Stomach (tissue), 9 donors: ENCODE results near the gene MOK. TPM values are rescaled to one million over a fixed set of nuclear protein-coding genes. Genes with fewer than 3 reads are reported as not detected.
A peak's percentile ranks its signal among the peaks of the same experiment; 100 is the strongest.

ENCODE experiments used
- DNase-seq, 2 donors: peaks; one replicate each; pipeline versions ENCODE4 v3.0.0 to v3.0.0-alpha.2; 2013 to 2019
- H3K27ac ChIP-seq, 5 donors: fragments of 200-600 bp in 4 of 5; sonication (generic) in 4 of 5; one replicate each; pipeline ENCODE4 v1.5.1; 2013 to 2019; ENCODE audit warnings: mild to moderate bottlenecking in 1 of 5, moderate library complexity in 1 of 5
- H3K27me3 ChIP-seq, 3 donors: fragments of 200-600 bp; sonication (generic); one replicate each; pipeline ENCODE4 v1.5.1; 2017 to 2019; ENCODE audit warnings: mixed run types in 1 of 3
- H3K36me3 ChIP-seq, 4 donors: fragments of 200-600 bp; sonication (generic); 1 replicate in 3 of 4; 2 replicates in 1 of 4; pipeline ENCODE4 v1.5.1; 2016 to 2019
- H3K4me1 ChIP-seq, 4 donors: fragments of 200-600 bp; sonication (generic); one replicate each; pipeline ENCODE4 v1.5.1; 2016 to 2019
- H3K4me3 ChIP-seq, 4 donors: fragments of 200-600 bp; sonication (generic) in 3 of 4; one replicate each; pipeline ENCODE4 v1.5.1; 2016 to 2019; ENCODE audit warnings: mild to moderate bottlenecking in 1 of 4
- H3K9me3 ChIP-seq, 4 donors: fragments of 200-600 bp; sonication (generic); one replicate each; pipeline ENCODE4 v1.5.1; 2016 to 2019
- CTCF ChIP-seq, 7 experiments: fragments of 450-650 bp in 4 of 7; fragments of 200-600 bp in 3 of 7; sonication (generic) in 3 of 7; IDR thresholded peaks; one replicate each; pipeline ENCODE4 v1.5.1; 2016 to 2019; ENCODE audit warnings: antibody characterized with exemption in 7 of 7, control low read depth in 2 of 7, mild to moderate bottlenecking in 1 of 7
- EP300 ChIP-seq: sonication (generic); formaldehyde crosslinking; IDR thresholded peaks from one replicate; pipeline ENCODE4 v1.6.1; 2017; ENCODE audit warnings: antibody characterized with exemption
- POLR2A ChIP-seq, 4 donors: fragments of 450-650 bp; IDR thresholded peaks; one replicate each; pipeline ENCODE4 v1.6.1; 2016; ENCODE audit warnings: antibody characterized with exemption in 4 of 4, control low read depth in 2 of 4, mild to moderate bottlenecking in 1 of 4, moderate library complexity in 1 of 4
- POLR2AphosphoS5 ChIP-seq, 3 donors: sonication (generic); formaldehyde crosslinking; IDR thresholded peaks; one replicate each; pipeline ENCODE4 v1.6.1; 2016; ENCODE audit warnings: antibody characterized with exemption in 3 of 3
- WGBS, 5 donors: extraction: QIAGEN DNeasy Blood & Tissue Kit in 3 of 5; methylation state at CpG; one replicate each; pipeline versions ENCODE4 v1.1.5 to v1.1.7; 2013 to 2018; 5-methylcytosine and 5-hydroxymethylcytosine counted together
- intact Hi-C: fragments of 100-400 bp; cut with DNase I; formaldehyde crosslinking; loops from one replicate; pipeline ENCODE4 v1.15.1; 2023; ENCODE audit warnings: low total_unique reads
- polyA plus RNA-seq, 3 donors: library from polyadenylated mRNA; stranded (reverse); fragments of 200-250 nt; gene quantifications; one replicate each; pipeline ENCODE4 v1.2.3, GENCODE V29; 2013
- total RNA-seq, 5 donors: library from RNA; depleted of rRNA; stranded (reverse); fragments of >200 nt; gene quantifications; one replicate each; pipeline versions ENCODE4 v1.1.0 to v1.2.3, GENCODE V29; 2014 to 2016
- donor health status: healthy with polysubstance abuse.
- donor health status: Bipolar disorder and iron deficiency.
- donor health status: healthy.

The MOK gene
- total and polyA plus RNA-seq, 8 donors, result 4.2 to 46.9 (median 12.6) TPM

- Histone ChIP-seq H3K4me1 (peaks cover 36 to 87% (median 59%) of the 10 kb centered on the region in 4 donors), H3K27ac (peak overlapping the region in 1 of 5 donors; percentile 2), H3K27me3 (no peaks in the 10 kb centered on the region), H3K36me3 (no peaks in the 10 kb centered on the region), H3K4me3 (no peak overlapping the region), H3K9me3 (no peaks in the 10 kb centered on the region)
- TF ChIP-seq CTCF (IDR thresholded peaks at IDR 0.05), result no peak
- no peak for TF ChIP-seq POLR2AphosphoS5 (IDR thresholded peaks at IDR 0.05)
- no peak for TF ChIP-seq POLR2A (IDR thresholded peaks at IDR 0.05)
- no peak for TF ChIP-seq EP300
- WGBS, 5 donors, result 85 to 91% (median 89%) methylated on average over 14 of the region's 14 CpGs
- intact Hi-C loops, result no loop called here
- no peak for DNase-seq
Observed at GRCh38 chr14:102184316-102185035, 120.5 kb downstream of the MOK start.

GRCh38 chr14:102183886-102184285 is 121.1 kb downstream of the MOK start:
- no peaks in the 10 kb centered on the region for H3K36me3 ChIP-seq
- H3K4me3 ChIP-seq, result no peak overlapping the region
- WGBS, 5 donors, result 94 to 98% (median 95%) methylated on average over 3 of the region's 3 CpGs
- H3K9me3 ChIP-seq, result no peaks in the 10 kb centered on the region
- no peak for DNase-seq
- intact Hi-C loops, result no loop called here
- no peak overlapping the region for H3K27ac ChIP-seq
- no peaks in the 10 kb centered on the region for H3K27me3 ChIP-seq
- TF ChIP-seq CTCF (IDR thresholded peaks at IDR 0.05) (no peak), POLR2AphosphoS5 (IDR thresholded peaks at IDR 0.05) (no peak), EP300 (no peak), POLR2A (IDR thresholded peaks at IDR 0.05) (no peak)
- H3K4me1 ChIP-seq, result peaks cover 36 to 87% (median 59%) of the 10 kb centered on the region in 4 donors

- intact Hi-C loops, result no loop called here
- no peaks in the 10 kb centered on the region for H3K36me3 ChIP-seq
- H3K4me1 ChIP-seq, result peaks cover 34 to 83% (median 55%) of the 10 kb centered on the region in 4 donors
- no peak overlapping the region for H3K4me3 ChIP-seq
- peak overlapping the region in 1 of 5 donors; percentile 16 for H3K27ac ChIP-seq
- WGBS, 5 donors, result 68 to 78% (median 75%) methylated on average over 9 of the region's 9 CpGs
- no peak for DNase-seq
- no peaks in the 10 kb centered on the region for H3K9me3 ChIP-seq
- H3K27me3 ChIP-seq, result no peaks in the 10 kb centered on the region
- TF ChIP-seq POLR2A (IDR thresholded peaks at IDR 0.05), result no peak
- TF ChIP-seq POLR2AphosphoS5 (IDR thresholded peaks at IDR 0.05), result no peak
- TF ChIP-seq EP300, result no peak
- no peak for TF ChIP-seq CTCF (IDR thresholded peaks at IDR 0.05)
Observed at GRCh38 chr14:102182936-102183619, 121.9 kb downstream of the MOK start.

GRCh38 chr14:102182190-102182589 is 122.8 kb downstream of the MOK start:
- Histone ChIP-seq H3K9me3 (no peaks in the 10 kb centered on the region), H3K36me3 (no peaks in the 10 kb centered on the region), H3K27ac (no peak overlapping the region), H3K4me1 (peaks cover 25 to 74% (median 46%) of the 10 kb centered on the region in 4 donors), H3K4me3 (no peak overlapping the region), H3K27me3 (no peaks in the 10 kb centered on the region)
- no peak for DNase-seq
- intact Hi-C loops, result no loop called here
- TF ChIP-seq EP300, result no peak
- TF ChIP-seq POLR2AphosphoS5 (IDR thresholded peaks at IDR 0.05), result no peak
- TF ChIP-seq POLR2A (IDR thresholded peaks at IDR 0.05), result no peak
- TF ChIP-seq CTCF (IDR thresholded peaks at IDR 0.05), result no peak
